Glutamatergic neuron (in vitro differentiated cells): ENCODE measurements around the gene FGF1. TPM values are rescaled to one million over a fixed set of nuclear protein-coding genes. Genes with fewer than 3 reads are reported as not detected.

Experiments
- DNase-seq: peaks from one replicate; pipeline ENCODE4 v3.0.0; 2022
- H3K27ac Mint-ChIP-seq: one replicate; pipeline ENCODE4 v1.8.0; 2020; ENCODE audit warnings: mild to moderate bottlenecking, mixed read lengths, inconsistent platforms; ENCODE audit not compliant: unreplicated experiment
- H3K27me3 Mint-ChIP-seq: one replicate; pipeline ENCODE4 v1.8.0; 2020; ENCODE audit warnings: mild to moderate bottlenecking, moderate library complexity, mixed read lengths, inconsistent platforms; ENCODE audit not compliant: unreplicated experiment
- H3K36me3 Mint-ChIP-seq: one replicate; pipeline ENCODE4 v1.8.0; 2020; ENCODE audit warnings: mild to moderate bottlenecking, mixed read lengths, inconsistent platforms; ENCODE audit not compliant: unreplicated experiment
- H3K4me1 Mint-ChIP-seq: one replicate; pipeline ENCODE4 v1.8.0; 2020; ENCODE audit warnings: mild to moderate bottlenecking, low read depth, mixed read lengths, inconsistent platforms; ENCODE audit not compliant: unreplicated experiment
- H3K4me3 Mint-ChIP-seq: one replicate; pipeline ENCODE4 v1.8.0; 2020; ENCODE audit warnings: mild to moderate bottlenecking, mixed read lengths, inconsistent platforms; ENCODE audit not compliant: unreplicated experiment
- H3K9me3 Mint-ChIP-seq: one replicate; pipeline ENCODE4 v1.8.0; 2020; ENCODE audit warnings: mild to moderate bottlenecking, moderate library complexity, mixed read lengths, inconsistent platforms; ENCODE audit not compliant: unreplicated experiment
- total RNA-seq: library from RNA; stranded (reverse); fragmentation: NEBNext Ultra II Directional; extraction: Animal tissue kit (Norgen Biotek cat#: 25700); gene quantifications from one replicate; pipeline ENCODE4 v1.2.1, GENCODE V29; 2021; ENCODE audit not compliant: unreplicated experiment
- TF ChIP-seq, protein P1 (sequence below): fragments of 200-600 bp; sonication (generic); IDR thresholded peaks from one replicate; pipeline ENCODE4 v1.5.0; 2021; ENCODE audit not compliant: partially characterized antibody, unreplicated experiment

The FGF1 gene
- total RNA-seq, 1 donor from 2014 or later, result not detected

DNA sequence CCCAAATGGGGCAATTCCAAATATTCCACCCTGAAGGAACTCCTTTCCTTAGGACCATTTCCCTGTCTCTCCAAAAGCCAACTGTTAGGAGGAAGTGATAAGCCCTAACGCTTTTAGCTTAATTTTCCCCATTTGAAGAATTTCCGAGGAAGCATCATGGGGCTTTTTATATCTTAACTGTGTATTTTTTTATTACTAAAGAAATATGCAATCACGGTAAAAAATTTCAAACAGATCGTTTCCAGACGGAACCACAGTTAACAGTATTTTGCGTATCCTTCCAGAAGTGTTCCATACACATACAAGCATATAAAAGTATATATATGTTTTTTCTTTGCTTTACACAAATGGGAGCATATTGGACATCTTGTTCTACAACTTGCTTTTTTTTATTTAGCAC, 133.8 kb downstream of the FGF1 start:
- H3K9me3 Mint-ChIP-seq, result no peaks in the 10 kb centered on the region
- H3K4me1 Mint-ChIP-seq, result peaks cover 6% of the 10 kb centered on the region
- H3K27me3 Mint-ChIP-seq, result no peaks in the 10 kb centered on the region
- TF ChIP-seq, protein P1, sequence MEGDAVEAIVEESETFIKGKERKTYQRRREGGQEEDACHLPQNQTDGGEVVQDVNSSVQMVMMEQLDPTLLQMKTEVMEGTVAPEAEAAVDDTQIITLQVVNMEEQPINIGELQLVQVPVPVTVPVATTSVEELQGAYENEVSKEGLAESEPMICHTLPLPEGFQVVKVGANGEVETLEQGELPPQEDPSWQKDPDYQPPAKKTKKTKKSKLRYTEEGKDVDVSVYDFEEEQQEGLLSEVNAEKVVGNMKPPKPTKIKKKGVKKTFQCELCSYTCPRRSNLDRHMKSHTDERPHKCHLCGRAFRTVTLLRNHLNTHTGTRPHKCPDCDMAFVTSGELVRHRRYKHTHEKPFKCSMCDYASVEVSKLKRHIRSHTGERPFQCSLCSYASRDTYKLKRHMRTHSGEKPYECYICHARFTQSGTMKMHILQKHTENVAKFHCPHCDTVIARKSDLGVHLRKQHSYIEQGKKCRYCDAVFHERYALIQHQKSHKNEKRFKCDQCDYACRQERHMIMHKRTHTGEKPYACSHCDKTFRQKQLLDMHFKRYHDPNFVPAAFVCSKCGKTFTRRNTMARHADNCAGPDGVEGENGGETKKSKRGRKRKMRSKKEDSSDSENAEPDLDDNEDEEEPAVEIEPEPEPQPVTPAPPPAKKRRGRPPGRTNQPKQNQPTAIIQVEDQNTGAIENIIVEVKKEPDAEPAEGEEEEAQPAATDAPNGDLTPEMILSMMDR, result no peak
- H3K27ac Mint-ChIP-seq, result no peak overlapping the region
- DNase-seq, result no peak
- no peaks in the 10 kb centered on the region for H3K36me3 Mint-ChIP-seq
- H3K4me3 Mint-ChIP-seq, result peak overlapping the region; percentile 83

DNA sequence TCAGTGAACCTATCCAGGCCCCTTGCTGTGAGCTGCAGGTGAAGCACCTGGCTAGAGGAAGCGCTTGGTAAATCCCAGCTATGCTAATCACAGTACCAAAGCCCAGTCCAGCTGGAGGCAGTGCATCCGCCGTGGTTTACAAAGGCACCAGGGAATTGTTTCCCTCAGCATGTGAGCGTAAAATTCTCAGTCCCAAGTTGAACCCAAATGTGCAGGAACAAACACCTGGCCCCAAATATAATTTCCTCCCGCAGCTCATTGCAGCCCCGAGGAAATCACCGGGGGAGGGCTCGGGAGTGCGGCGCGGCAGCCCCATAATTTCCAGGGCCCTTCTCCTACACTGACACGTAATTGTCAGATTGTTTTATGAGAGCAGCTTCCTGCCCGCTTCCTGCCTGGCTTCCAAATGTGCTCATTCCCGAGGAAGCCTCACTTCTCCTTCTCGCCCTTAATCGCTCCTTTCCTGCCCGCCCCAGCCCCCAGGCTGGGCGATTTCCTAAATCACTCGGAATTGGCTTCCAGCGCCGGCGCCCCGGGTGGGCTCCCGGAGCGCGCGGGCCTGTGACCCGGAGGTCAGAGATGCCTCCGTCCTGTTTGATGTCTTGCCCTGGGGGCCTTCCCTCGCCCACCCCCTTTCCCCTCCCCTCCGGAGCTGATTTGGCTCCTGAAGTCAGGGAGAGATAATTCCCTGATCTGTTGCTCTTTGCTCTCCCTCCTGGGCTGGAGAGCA, 134.4 kb downstream of the FGF1 start:
- DNase-seq, result peak; percentile 36
- peak overlapping the region; percentile 83 for H3K4me3 Mint-ChIP-seq

DNA sequence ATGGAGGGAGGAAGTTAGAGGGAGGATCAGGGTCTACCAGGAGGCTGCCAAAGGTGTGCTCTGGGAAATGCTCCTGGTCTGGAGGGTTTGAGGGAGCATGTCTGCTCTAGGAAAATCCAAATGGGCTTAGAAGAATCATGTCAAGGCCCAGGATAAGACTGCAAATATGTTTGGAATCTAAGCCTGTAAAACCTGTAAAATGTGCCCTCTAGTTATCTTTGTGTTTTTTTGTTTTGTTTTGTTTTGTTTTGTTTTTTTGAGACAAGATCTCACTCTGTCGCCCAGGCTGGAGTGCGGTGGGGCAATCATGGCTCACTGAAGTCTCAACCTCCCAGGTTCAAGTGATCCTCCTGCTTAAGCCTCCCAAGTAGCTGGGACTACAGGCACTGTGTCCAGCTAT, 135.4 kb downstream of the FGF1 start:
- no peaks in the 10 kb centered on the region for H3K27me3 Mint-ChIP-seq
- no peak for DNase-seq
- TF ChIP-seq, protein P1, result no peak
- no peaks in the 10 kb centered on the region for H3K36me3 Mint-ChIP-seq
- H3K9me3 Mint-ChIP-seq, result no peaks in the 10 kb centered on the region
- H3K4me1 Mint-ChIP-seq, result peaks cover 6% of the 10 kb centered on the region
- H3K4me3 Mint-ChIP-seq, result no peak overlapping the region
- H3K27ac Mint-ChIP-seq, result no peak overlapping the region

More for the DNA sequence above, 134.4 kb downstream of the FGF1 start:
- no peak overlapping the region for H3K27ac Mint-ChIP-seq
- no peaks in the 10 kb centered on the region for H3K36me3 Mint-ChIP-seq
- no peaks in the 10 kb centered on the region for H3K27me3 Mint-ChIP-seq
- peaks cover 6% of the 10 kb centered on the region for H3K4me1 Mint-ChIP-seq
- H3K9me3 Mint-ChIP-seq, result no peaks in the 10 kb centered on the region
- TF ChIP-seq, protein P1, result no peak

DNA sequence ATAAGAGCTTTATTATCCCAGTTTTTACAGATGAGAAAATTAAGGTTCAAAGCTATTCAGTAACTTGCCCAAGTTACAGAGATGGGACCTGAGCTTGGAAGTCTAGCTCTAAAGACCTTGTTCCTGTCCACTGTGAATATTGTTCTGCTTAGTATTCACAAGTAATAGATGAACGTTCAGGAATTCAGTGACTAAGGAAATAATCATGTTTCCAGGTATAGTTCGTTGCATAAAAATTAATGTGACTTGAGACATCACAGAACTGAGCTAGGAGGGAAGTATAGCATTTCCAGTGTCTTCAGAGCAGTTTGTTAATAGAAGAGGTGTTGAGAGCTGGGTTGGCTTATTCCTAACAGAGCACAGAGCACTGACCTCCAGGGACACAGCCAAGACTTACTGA, 136.1 kb downstream of the FGF1 start:
- H3K4me1 Mint-ChIP-seq, result peaks cover 6% of the 10 kb centered on the region
- no peaks in the 10 kb centered on the region for H3K9me3 Mint-ChIP-seq
- DNase-seq, result no peak

More for the DNA sequence above, 136.1 kb downstream of the FGF1 start:
- H3K4me3 Mint-ChIP-seq, result no peak overlapping the region
- no peaks in the 10 kb centered on the region for H3K36me3 Mint-ChIP-seq
- no peaks in the 10 kb centered on the region for H3K27me3 Mint-ChIP-seq
- TF ChIP-seq, protein P1, result no peak
- H3K27ac Mint-ChIP-seq, result no peak overlapping the region
